Neural cell (in vitro differentiated cells): Measurements from ENCODE around the gene TOMM40.

Experiments
- EP300 ChIP-seq: fragments of 450-650 bp; conservative IDR thresholded peaks from 2 replicates; pipeline ENCODE4 v1.6.1; 2014; ENCODE audit warnings: antibody characterized with exemption, mild to moderate bottlenecking, moderate library complexity; ENCODE audit not compliant: poor library complexity, severe bottlenecking
- EZH2 ChIP-seq: fragments of 200-600, 300-800 bp; shearing (Covaris generic), sonication (generic); IDR thresholded peaks from 2 replicates; pipeline ENCODE4 v1.6.1; 2014; ENCODE audit warnings: antibody characterized with exemption, low read length, borderline replicate concordance, mild to moderate bottlenecking; ENCODE audit not compliant: insufficient read depth, poor library complexity, severe bottlenecking
- MXI1 ChIP-seq: fragments of 450-650 bp; conservative IDR thresholded peaks from 2 replicates; pipeline ENCODE4 v1.6.1; 2014; ENCODE audit warnings: antibody characterized with exemption, mild to moderate bottlenecking; ENCODE audit not compliant: poor library complexity, severe bottlenecking
- POLR2AphosphoS5 ChIP-seq: IDR thresholded peaks from 2 replicates; pipeline ENCODE4 v1.6.1; 2012
- TAF1 ChIP-seq: IDR thresholded peaks from 2 replicates; pipeline ENCODE4 v1.6.1; 2012; ENCODE audit warnings: low read depth
- TF ChIP-seq, protein P1 (sequence below): fragments of 450-650 bp; IDR thresholded peaks from 2 replicates; pipeline ENCODE4 v1.5.1; 2014; ENCODE audit warnings: antibody characterized with exemption, mild to moderate bottlenecking, moderate library complexity; ENCODE audit not compliant: poor library complexity, severe bottlenecking
- TF ChIP-seq, protein P2 (sequence below): IDR thresholded peaks from 2 replicates; pipeline ENCODE4 v1.6.1; 2012; ENCODE audit warnings: borderline replicate concordance

DNA sequence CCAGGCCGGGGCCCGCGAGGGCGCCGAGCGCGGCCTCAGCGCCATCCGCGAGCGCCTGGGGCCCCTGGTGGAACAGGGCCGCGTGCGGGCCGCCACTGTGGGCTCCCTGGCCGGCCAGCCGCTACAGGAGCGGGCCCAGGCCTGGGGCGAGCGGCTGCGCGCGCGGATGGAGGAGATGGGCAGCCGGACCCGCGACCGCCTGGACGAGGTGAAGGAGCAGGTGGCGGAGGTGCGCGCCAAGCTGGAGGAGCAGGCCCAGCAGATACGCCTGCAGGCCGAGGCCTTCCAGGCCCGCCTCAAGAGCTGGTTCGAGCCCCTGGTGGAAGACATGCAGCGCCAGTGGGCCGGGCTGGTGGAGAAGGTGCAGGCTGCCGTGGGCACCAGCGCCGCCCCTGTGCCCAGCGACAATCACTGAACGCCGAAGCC is 17.8 kb downstream of the TOMM40 start:
- TF ChIP-seq, protein P1, sequence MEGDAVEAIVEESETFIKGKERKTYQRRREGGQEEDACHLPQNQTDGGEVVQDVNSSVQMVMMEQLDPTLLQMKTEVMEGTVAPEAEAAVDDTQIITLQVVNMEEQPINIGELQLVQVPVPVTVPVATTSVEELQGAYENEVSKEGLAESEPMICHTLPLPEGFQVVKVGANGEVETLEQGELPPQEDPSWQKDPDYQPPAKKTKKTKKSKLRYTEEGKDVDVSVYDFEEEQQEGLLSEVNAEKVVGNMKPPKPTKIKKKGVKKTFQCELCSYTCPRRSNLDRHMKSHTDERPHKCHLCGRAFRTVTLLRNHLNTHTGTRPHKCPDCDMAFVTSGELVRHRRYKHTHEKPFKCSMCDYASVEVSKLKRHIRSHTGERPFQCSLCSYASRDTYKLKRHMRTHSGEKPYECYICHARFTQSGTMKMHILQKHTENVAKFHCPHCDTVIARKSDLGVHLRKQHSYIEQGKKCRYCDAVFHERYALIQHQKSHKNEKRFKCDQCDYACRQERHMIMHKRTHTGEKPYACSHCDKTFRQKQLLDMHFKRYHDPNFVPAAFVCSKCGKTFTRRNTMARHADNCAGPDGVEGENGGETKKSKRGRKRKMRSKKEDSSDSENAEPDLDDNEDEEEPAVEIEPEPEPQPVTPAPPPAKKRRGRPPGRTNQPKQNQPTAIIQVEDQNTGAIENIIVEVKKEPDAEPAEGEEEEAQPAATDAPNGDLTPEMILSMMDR: no peak
- no peak for TF ChIP-seq EP300
- TF ChIP-seq EZH2: no peak
- TF ChIP-seq, protein P2, sequence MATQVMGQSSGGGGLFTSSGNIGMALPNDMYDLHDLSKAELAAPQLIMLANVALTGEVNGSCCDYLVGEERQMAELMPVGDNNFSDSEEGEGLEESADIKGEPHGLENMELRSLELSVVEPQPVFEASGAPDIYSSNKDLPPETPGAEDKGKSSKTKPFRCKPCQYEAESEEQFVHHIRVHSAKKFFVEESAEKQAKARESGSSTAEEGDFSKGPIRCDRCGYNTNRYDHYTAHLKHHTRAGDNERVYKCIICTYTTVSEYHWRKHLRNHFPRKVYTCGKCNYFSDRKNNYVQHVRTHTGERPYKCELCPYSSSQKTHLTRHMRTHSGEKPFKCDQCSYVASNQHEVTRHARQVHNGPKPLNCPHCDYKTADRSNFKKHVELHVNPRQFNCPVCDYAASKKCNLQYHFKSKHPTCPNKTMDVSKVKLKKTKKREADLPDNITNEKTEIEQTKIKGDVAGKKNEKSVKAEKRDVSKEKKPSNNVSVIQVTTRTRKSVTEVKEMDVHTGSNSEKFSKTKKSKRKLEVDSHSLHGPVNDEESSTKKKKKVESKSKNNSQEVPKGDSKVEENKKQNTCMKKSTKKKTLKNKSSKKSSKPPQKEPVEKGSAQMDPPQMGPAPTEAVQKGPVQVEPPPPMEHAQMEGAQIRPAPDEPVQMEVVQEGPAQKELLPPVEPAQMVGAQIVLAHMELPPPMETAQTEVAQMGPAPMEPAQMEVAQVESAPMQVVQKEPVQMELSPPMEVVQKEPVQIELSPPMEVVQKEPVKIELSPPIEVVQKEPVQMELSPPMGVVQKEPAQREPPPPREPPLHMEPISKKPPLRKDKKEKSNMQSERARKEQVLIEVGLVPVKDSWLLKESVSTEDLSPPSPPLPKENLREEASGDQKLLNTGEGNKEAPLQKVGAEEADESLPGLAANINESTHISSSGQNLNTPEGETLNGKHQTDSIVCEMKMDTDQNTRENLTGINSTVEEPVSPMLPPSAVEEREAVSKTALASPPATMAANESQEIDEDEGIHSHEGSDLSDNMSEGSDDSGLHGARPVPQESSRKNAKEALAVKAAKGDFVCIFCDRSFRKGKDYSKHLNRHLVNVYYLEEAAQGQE: no peak
- TF ChIP-seq TAF1: no peak
- no peak for TF ChIP-seq POLR2AphosphoS5
- no peak for TF ChIP-seq MXI1
